SK-N-SH treated with all-trans-retinoic acid at 6 μM for 48 hours (cell line): ENCODE data around the gene CDC42BPG.

ENCODE experiments used
- ARNTL ChIP-seq: fragments of 450-650 bp; formaldehyde crosslinking; IDR thresholded peaks from 2 replicates; pipeline ENCODE4 v1.5.0; 2020; ENCODE audit warnings: low read depth, mild to moderate bottlenecking, moderate library complexity, borderline replicate concordance
- CREB5 ChIP-seq: fragments of 250-450 bp; sonication (Bioruptor Pico); IDR thresholded peaks from 2 replicates; pipeline ENCODE4 v1.5.1; 2020; ENCODE audit warnings: low read depth, mild to moderate bottlenecking, moderate library complexity
- CSRNP3 ChIP-seq: fragments of 250-450 bp; sonication (Bioruptor Pico); IDR thresholded peaks from 2 replicates; pipeline ENCODE4 v1.5.1; 2021; ENCODE audit warnings: mild to moderate bottlenecking, moderate library complexity
- ESRRG ChIP-seq: fragments of 250-450 bp; sonication (Bioruptor Pico); IDR thresholded peaks from 2 replicates; pipeline ENCODE4 v1.6.1; 2021; ENCODE audit warnings: mild to moderate bottlenecking
- OSR1 ChIP-seq: fragments of 250-450 bp; sonication (Bioruptor Pico); IDR thresholded peaks from 2 replicates; pipeline ENCODE4 v1.8.0; 2022; ENCODE audit warnings: moderate library complexity, mild to moderate bottlenecking, inconsistent platforms
- RARB ChIP-seq: fragments of 250-450 bp; sonication (Bioruptor Pico); IDR thresholded peaks from 2 replicates; pipeline ENCODE4 v1.8.0; 2021; ENCODE audit warnings: mild to moderate bottlenecking, moderate library complexity
- TCF4 ChIP-seq: fragments of 250-450 bp; sonication (Bioruptor Pico); IDR thresholded peaks from 2 replicates; pipeline ENCODE4 v1.8.0; 2021; ENCODE audit warnings: mild to moderate bottlenecking, moderate library complexity, borderline replicate concordance
- TSHZ2 ChIP-seq: fragments of 250-450 bp; sonication (Bioruptor Pico); IDR thresholded peaks from 2 replicates; pipeline ENCODE4 v1.5.0; 2020; ENCODE audit warnings: mild to moderate bottlenecking, moderate library complexity
- ZFP3 ChIP-seq: fragments of 250-450 bp; sonication (Bioruptor Pico); IDR thresholded peaks from 2 replicates; pipeline ENCODE4 v1.5.0; 2020; ENCODE audit warnings: mild to moderate bottlenecking, moderate library complexity
- ZNF8 ChIP-seq: fragments of 450-650 bp; formaldehyde crosslinking; IDR thresholded peaks from 2 replicates; pipeline ENCODE4 v1.5.0; 2020; ENCODE audit warnings: mild to moderate bottlenecking, moderate library complexity

GRCh38 chr11:64870176-64870892 is 25.9 kb upstream of the CDC42BPG start:
- TF ChIP-seq CSRNP3, result no peak
- TF ChIP-seq TCF4 (CRISPR knock-in tag), result no peak
- no peak for TF ChIP-seq ESRRG
- TF ChIP-seq RARB (CRISPR knock-in tag), result no peak
- no peak for TF ChIP-seq OSR1 (CRISPR knock-in tag)
- no peak for TF ChIP-seq ZNF8 (CRISPR knock-in tag)
- TF ChIP-seq TSHZ2, result no peak
- no peak for TF ChIP-seq CREB5
- no peak for TF ChIP-seq ZFP3 (CRISPR knock-in tag)
- no peak for TF ChIP-seq ARNTL (CRISPR knock-in tag)
